Transverse colon (tissue), 4 donors: ENCODE measurements around the gene KRTAP4-1. TPM values are rescaled to one million over a fixed set of nuclear protein-coding genes. Genes with fewer than 3 reads are reported as not detected.
"Not testable (repeated sequence)": the region's sequence is repeated elsewhere in the genome, so short reads cannot be mapped to it uniquely, and the experiment has no call there.

ENCODE experiments used
- DNase-seq: peaks from one replicate; pipeline ENCODE4 v3.0.0-alpha.2; 2019
- H3K27ac ChIP-seq, 4 donors: fragments of 200-600 bp; sonication (generic); 2 replicates each; pipeline ENCODE4 v1.5.1; 2016 to 2018; ENCODE audit warnings: inconsistent platforms in 4 of 4
- H3K27me3 ChIP-seq: fragments of 200-600 bp; sonication (generic); 2 replicates; pipeline ENCODE4 v1.5.1; 2017; ENCODE audit warnings: inconsistent platforms
- H3K36me3 ChIP-seq, 4 donors: fragments of 200-600 bp; sonication (generic); 2 replicates each; pipeline ENCODE4 v1.5.1; 2017 to 2019; ENCODE audit warnings: inconsistent platforms in 4 of 4
- H3K4me1 ChIP-seq, 4 donors: fragments of 200-600 bp; sonication (generic); 2 replicates each; pipeline ENCODE4 v1.5.1; 2017 to 2020; ENCODE audit warnings: inconsistent platforms in 4 of 4
- H3K4me3 ChIP-seq, 4 donors: fragments of 200-600 bp; sonication (generic); 1 replicate in 1 of 4; 2 replicates in 3 of 4; pipeline versions ENCODE4 v1.5.1 to v1.6.1; 2017 to 2019; ENCODE audit warnings: inconsistent platforms in 4 of 4
- H3K9me3 ChIP-seq, 2 donors: fragments of 200-600 bp; sonication (generic); 2 replicates each; pipeline ENCODE4 v1.5.1; 2017 to 2019; ENCODE audit warnings: inconsistent platforms in 2 of 2
- EP300 ChIP-seq: sonication (generic); formaldehyde crosslinking; IDR thresholded peaks from one replicate; pipeline ENCODE4 v1.6.1; 2017; ENCODE audit warnings: antibody characterized with exemption, low read depth
- POLR2A ChIP-seq: fragments of 450-650 bp; IDR thresholded peaks from one replicate; pipeline ENCODE4 v1.6.1; 2016; ENCODE audit warnings: antibody characterized with exemption, mild to moderate bottlenecking, moderate library complexity
- POLR2AphosphoS5 ChIP-seq, 3 donors: sonication (generic); formaldehyde crosslinking; IDR thresholded peaks; one replicate each; pipeline ENCODE4 v1.6.1; 2016; ENCODE audit warnings: antibody characterized with exemption in 3 of 3
- WGBS, 2 donors: methylation state at CpG; one replicate each; pipeline ENCODE4 v1.1.5; 2018; ENCODE audit warnings: low coverage in 1 of 2; 5-methylcytosine and 5-hydroxymethylcytosine counted together
- in situ Hi-C, 4 donors: fragments of 200-750 bp; cut with MboI; loops; one replicate each; pipeline versions ENCODE4 v1.15.0 to v1.15.1; 2017; ENCODE audit warnings: low sequenced_read_pairs in 3 of 4, low pct_ligation_motif_present in 1 of 4, low pct_unique_long_range_greater_than_20kb in 1 of 4
- intact Hi-C: fragments of 100-400 bp; cut with DNase I; formaldehyde crosslinking; loops from one replicate; pipeline ENCODE4 v1.15.1; 2023; ENCODE audit warnings: low total_unique reads
- total RNA-seq, 4 donors: library from RNA; depleted of rRNA; stranded (reverse); fragments of >200 nt; gene quantifications; one replicate each; pipeline ENCODE4 v1.1.0, GENCODE V29; 2016
- TF ChIP-seq, protein P1 (sequence below), 5 experiments: fragments of 200-600 bp in 3 of 5; fragments of 450-650 bp in 2 of 5; sonication (generic) in 3 of 5; IDR thresholded peaks; 1 replicate in 2 of 5; 2 replicates in 3 of 5; pipeline ENCODE4 v1.5.1; 2016 to 2017; ENCODE audit warnings: antibody characterized with exemption in 5 of 5, inconsistent platforms in 3 of 5, mild to moderate bottlenecking in 2 of 5, moderate library complexity in 1 of 5

KRTAP4-1 gene
- under 1 TPM in 1 of 4 donors, not detected in 3; 0.82 TPM for total RNA-seq

- DNase-seq: no peak
- Histone ChIP-seq H3K27me3 (peaks cover 19% of the 10 kb centered on the region), H3K4me3 (no peak within 1 kb of the TSS), H3K27ac (no peak within 1 kb of the TSS), H3K4me1 (peaks cover 0 to 13% (median 0%) of the 10 kb centered on the region in 4 donors), H3K36me3 (no peaks in the 10 kb centered on the region), H3K9me3 (no peaks in the 10 kb centered on the region)
- TF ChIP-seq POLR2AphosphoS5 (IDR thresholded peaks at IDR 0.05) (no peak), POLR2A (no peak), EP300 (no peak)
- TF ChIP-seq, protein P1, sequence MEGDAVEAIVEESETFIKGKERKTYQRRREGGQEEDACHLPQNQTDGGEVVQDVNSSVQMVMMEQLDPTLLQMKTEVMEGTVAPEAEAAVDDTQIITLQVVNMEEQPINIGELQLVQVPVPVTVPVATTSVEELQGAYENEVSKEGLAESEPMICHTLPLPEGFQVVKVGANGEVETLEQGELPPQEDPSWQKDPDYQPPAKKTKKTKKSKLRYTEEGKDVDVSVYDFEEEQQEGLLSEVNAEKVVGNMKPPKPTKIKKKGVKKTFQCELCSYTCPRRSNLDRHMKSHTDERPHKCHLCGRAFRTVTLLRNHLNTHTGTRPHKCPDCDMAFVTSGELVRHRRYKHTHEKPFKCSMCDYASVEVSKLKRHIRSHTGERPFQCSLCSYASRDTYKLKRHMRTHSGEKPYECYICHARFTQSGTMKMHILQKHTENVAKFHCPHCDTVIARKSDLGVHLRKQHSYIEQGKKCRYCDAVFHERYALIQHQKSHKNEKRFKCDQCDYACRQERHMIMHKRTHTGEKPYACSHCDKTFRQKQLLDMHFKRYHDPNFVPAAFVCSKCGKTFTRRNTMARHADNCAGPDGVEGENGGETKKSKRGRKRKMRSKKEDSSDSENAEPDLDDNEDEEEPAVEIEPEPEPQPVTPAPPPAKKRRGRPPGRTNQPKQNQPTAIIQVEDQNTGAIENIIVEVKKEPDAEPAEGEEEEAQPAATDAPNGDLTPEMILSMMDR (IDR thresholded peaks at IDR 0.05): no peak
- 0 to 67% methylated on average over 1 to 8 of the region's 9 CpGs for WGBS, 2 donors
- in situ Hi-C loops (no loop called here), intact Hi-C loops (no loop called here)
These were observed at the start of gene KRTAP4-1 for GRCh38 chr17:41184480-41184961. Gene KRTAP4-1, minus strand, starts transcription at chr17:41184911. Its CDS starts 57 bp downstream, at chr17:41184854.

DNA sequence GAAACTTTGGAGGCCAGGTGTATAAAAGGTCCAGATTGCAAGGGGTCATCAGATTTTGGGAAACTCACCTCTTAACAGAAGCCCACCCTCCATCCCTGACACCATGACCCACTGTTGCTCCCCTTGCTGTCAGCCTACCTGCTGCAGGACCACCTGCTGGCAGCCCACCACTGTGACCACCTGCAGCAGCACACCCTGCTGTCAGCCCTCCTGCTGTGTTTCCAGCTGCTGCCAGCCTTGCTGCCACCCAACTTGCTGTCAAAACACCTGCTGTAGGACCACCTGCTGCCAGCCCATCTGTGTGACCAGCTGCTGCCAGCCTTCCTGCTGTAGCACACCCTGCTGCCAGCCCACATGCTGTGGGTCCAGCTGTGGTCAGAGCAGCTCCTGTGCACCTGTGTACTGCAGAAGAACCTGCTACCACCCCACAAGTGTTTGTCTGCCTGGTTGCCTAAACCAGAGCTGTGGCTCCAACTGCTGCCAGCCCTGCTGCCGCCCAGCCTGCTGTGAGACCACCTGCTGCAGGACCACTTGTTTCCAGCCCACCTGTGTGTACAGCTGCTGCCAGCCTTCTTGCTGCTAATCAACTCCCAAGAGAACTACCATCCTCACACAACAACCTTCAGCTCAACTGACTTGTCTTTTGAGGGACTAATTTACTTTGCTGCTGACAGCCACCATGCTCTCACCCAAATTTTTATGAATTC lies 47.8 kb upstream of the KRTAP4-1 start, which contains the start of gene KRTAP9-3:
Gene KRTAP9-3 (plus strand): TSS at position 51 of the 707 bp plus-strand sequence. CDS start 53 bp downstream, at position 104.
- in situ Hi-C loops, H3K4me1 ChIP-seq: not testable (repeated sequence)
- 80% methylated on average over 1 of the region's 1 CpG; no CpG with 5 or more reads in 1 of the 2 donors for WGBS, 2 donors

DNA sequence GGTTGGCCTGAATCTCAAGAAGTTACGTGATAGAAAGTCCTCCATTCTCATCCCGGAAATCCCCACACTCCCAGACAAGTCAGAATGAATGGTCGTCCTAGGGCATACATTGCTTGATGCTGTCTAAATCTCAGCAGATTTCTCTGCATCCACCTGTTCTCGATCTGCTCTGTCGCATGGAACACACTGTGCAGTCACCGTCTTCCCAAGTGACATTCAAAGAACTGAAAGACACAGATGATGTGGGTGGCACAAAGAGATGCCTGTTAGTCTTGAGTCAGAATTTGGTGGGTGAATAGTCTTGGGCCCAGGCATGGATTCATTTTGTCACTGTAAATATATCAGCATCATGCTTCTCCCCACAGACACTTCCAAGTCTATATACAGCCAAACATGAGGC lies 47.0 kb upstream of the KRTAP4-1 start:
- TF ChIP-seq, protein P1 (IDR thresholded peaks at IDR 0.05): no peak
- no peak for TF ChIP-seq POLR2A
- TF ChIP-seq EP300: no peak
- no peak for TF ChIP-seq POLR2AphosphoS5 (IDR thresholded peaks at IDR 0.05)
- H3K4me3 ChIP-seq: no peak overlapping the region
- H3K27ac ChIP-seq: no peak overlapping the region
- WGBS, 2 donors: 68 to 90% methylated on average over 3 to 6 of the region's 6 CpGs
- no peak for DNase-seq
- H3K4me1 ChIP-seq: no peaks in the 10 kb centered on the region
- no peaks in the 10 kb centered on the region for H3K36me3 ChIP-seq
- in situ Hi-C loops: no loop called here
- H3K27me3 ChIP-seq: peaks cover 24% of the 10 kb centered on the region
- H3K9me3 ChIP-seq: no peaks in the 10 kb centered on the region
- intact Hi-C loops: no loop called here

More for the DNA sequence above, 47.8 kb upstream of the KRTAP4-1 start, which contains the start of gene KRTAP9-3:
- H3K27me3 ChIP-seq: peaks cover 24% of the 10 kb centered on the region
- intact Hi-C loops, H3K4me3 ChIP-seq, H3K9me3 ChIP-seq, DNase-seq, H3K27ac ChIP-seq, H3K36me3 ChIP-seq: not testable (repeated sequence)

- TF ChIP-seq, protein P1 (IDR thresholded peaks at IDR 0.05): no peak
- TF ChIP-seq POLR2A (no peak), EP300 (no peak), POLR2AphosphoS5 (IDR thresholded peaks at IDR 0.05) (no peak)
- no peak overlapping the region for H3K4me3 ChIP-seq
- H3K9me3 ChIP-seq: no peaks in the 10 kb centered on the region
- H3K36me3 ChIP-seq: no peaks in the 10 kb centered on the region
- H3K27ac ChIP-seq: no peak overlapping the region
- in situ Hi-C loops: no loop called here
- H3K4me1 ChIP-seq: no peaks in the 10 kb centered on the region
- H3K27me3 ChIP-seq: peaks cover 24% of the 10 kb centered on the region
- no peak for DNase-seq
- intact Hi-C loops: no loop called here
These were observed 45.4 kb upstream of the KRTAP4-1 start for GRCh38 chr17:41230094-41230493.

- H3K9me3 ChIP-seq, H3K27me3 ChIP-seq, H3K27ac ChIP-seq, H3K36me3 ChIP-seq, H3K4me1 ChIP-seq, in situ Hi-C loops, DNase-seq, H3K4me3 ChIP-seq, intact Hi-C loops: not testable (repeated sequence)
- 52% methylated on average over 3 of the region's 4 CpGs; no CpG with 5 or more reads in 1 of the 2 donors for WGBS, 2 donors
These were observed 41.9 kb upstream of the KRTAP4-1 start, which contains the start of gene KRTAP9-2 for GRCh38 chr17:41226598-41227095. Gene KRTAP9-2, plus strand, starts transcription at chr17:41226648. Its CDS starts 7 bp downstream, at chr17:41226655.
